Lower lobe of right lung (tissue), 2 donors: ENCODE results near the gene LGR4. TPM values are rescaled to one million over a fixed set of nuclear protein-coding genes. Genes with fewer than 3 reads are reported as not detected.

Experiments used
- ATAC-seq, 2 donors: fragments of 200-7000 bp; cut with Tn5 transposase; one replicate each; pipeline ENCODE4 v1.9.1; 2020 to 2022; ENCODE audit warnings: mild to moderate bottlenecking in 2 of 2, moderate library complexity in 2 of 2
- DNase-seq: peaks from one replicate; pipeline ENCODE4 v3.0.0-alpha.2; 2020
- H3K27ac ChIP-seq: fragments of 200-600 bp; one replicate; pipeline ENCODE4 v1.8.0; 2022
- H3K27me3 ChIP-seq: fragments of 200-600 bp; one replicate; pipeline ENCODE4 v1.8.0; 2022; ENCODE audit warnings: low read depth
- H3K36me3 ChIP-seq: fragments of 200-600 bp; one replicate; pipeline ENCODE4 v1.8.0; 2022; ENCODE audit warnings: mild to moderate bottlenecking
- H3K4me1 ChIP-seq: fragments of 200-600 bp; one replicate; pipeline ENCODE4 v1.8.0; 2022
- H3K4me3 ChIP-seq: fragments of 200-600 bp; one replicate; pipeline ENCODE4 v1.8.0; 2022; ENCODE audit warnings: mild to moderate bottlenecking
- H3K9me3 ChIP-seq: fragments of 200-600 bp; one replicate; pipeline ENCODE4 v1.8.0; 2022
- intact Hi-C: fragments of 100-400 bp; cut with DNase I; formaldehyde crosslinking; loops from one replicate; pipeline ENCODE4 v1.11.0; 2022
- total RNA-seq: library from RNA; stranded (reverse); fragmentation: NEBNext Ultra II Directional; extraction: Animal tissue kit (Norgen Biotek cat#: 25700); gene quantifications from one replicate; pipeline ENCODE4 v1.2.1, GENCODE V29; 2021
- TF ChIP-seq, protein P1 (sequence below): fragments of 200-600 bp; IDR thresholded peaks from one replicate; pipeline ENCODE4 v1.8.0; 2022; ENCODE audit warnings: antibody characterized with exemption, mild to moderate bottlenecking
- donor health status: DM: no; HTN: yes; CAD: no; lungs with severe emphysema.

The LGR4 gene
- total RNA-seq, 1 donor from 2014 or later = 7.5 TPM

DNA sequence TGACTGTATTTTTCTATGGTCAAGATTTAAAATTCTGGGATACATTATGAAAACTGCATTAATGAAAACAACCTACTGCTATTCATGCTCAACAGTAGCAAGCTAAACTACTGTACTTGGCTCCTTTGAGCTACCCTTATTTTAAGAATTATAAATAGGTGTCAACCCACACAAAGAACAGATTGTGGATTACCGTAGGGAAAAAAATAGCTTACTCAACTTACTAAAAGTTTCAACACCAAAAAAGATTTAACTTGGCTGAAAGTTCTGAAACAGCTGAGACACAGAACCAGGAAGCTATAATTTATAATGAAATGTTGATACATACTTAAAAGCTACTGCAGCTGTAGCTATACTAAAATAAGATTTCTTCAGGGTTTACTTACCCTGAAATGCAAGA is 23.9 kb upstream of the LGR4 start:
- no peak overlapping the region for H3K4me3 ChIP-seq
- DNase-seq = no peak
- H3K4me1 ChIP-seq = peaks cover 13% of the 10 kb centered on the region
- ATAC-seq = no peak
- H3K27ac ChIP-seq = no peak overlapping the region
- no peaks in the 10 kb centered on the region for H3K9me3 ChIP-seq
- TF ChIP-seq, protein P1, sequence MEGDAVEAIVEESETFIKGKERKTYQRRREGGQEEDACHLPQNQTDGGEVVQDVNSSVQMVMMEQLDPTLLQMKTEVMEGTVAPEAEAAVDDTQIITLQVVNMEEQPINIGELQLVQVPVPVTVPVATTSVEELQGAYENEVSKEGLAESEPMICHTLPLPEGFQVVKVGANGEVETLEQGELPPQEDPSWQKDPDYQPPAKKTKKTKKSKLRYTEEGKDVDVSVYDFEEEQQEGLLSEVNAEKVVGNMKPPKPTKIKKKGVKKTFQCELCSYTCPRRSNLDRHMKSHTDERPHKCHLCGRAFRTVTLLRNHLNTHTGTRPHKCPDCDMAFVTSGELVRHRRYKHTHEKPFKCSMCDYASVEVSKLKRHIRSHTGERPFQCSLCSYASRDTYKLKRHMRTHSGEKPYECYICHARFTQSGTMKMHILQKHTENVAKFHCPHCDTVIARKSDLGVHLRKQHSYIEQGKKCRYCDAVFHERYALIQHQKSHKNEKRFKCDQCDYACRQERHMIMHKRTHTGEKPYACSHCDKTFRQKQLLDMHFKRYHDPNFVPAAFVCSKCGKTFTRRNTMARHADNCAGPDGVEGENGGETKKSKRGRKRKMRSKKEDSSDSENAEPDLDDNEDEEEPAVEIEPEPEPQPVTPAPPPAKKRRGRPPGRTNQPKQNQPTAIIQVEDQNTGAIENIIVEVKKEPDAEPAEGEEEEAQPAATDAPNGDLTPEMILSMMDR = no peak
- no peaks in the 10 kb centered on the region for H3K27me3 ChIP-seq
- intact Hi-C loops = no loop called here
- peaks cover 81% of the 10 kb centered on the region for H3K36me3 ChIP-seq

DNA sequence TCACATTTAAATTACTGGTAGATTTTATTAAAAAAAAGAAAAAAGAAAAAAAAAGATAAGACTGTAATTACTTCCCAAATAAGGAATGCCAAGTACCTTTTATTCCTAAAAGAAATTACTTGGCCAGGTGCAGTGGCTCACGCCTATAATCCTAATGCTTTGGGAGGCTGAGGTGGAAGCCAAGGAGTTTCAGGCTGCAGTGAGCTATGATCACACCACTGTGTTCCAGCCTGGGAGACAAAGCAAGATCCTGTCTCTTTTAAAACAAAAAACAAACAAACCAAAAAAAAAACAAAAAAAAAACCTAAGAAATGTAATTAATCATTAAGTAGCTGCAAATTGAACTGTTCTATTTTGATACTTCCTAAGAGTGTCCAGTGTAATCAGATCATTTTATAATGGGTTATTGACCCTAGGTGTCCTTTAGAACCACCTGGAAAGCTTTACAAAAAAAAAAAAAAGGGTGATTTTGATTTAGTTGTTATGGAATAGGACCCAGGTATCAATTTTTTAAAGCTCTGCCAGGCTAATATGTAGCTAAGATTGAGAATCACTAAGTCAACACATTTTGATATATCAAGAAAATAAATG is 23.2 kb upstream of the LGR4 start:
- intact Hi-C loops = no loop called here
- H3K36me3 ChIP-seq = peaks cover 81% of the 10 kb centered on the region

DNA sequence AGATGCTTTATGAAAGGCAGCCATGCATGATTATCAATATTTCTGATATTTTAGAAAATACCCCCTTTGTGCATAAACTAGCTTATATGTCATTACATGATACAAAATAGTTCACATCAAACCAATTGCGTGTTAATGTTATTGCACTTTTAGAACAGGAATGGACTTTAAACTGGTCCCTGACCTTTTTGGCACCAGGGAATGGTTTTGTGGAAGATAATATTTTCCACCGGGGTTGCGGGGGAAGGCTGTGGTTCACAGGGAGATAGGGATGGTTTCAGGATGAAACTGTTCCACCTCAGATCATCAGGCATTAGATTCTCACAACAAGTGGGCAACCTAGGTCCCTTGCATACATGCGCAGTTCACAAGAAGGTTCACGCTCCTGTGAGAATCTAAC is 16.5 kb upstream of the LGR4 start:
- DNase-seq (no peak), ATAC-seq (no peak)
- no peak overlapping the region for H3K4me3 ChIP-seq
- H3K4me1 ChIP-seq = no peaks in the 10 kb centered on the region
- intact Hi-C loops = loop anchor here (5.0 kb wide), 1 partner anchor 307 kb away; no protein-coding TSS in a partner anchor
- H3K27me3 ChIP-seq = no peaks in the 10 kb centered on the region
- TF ChIP-seq, protein P1 = no peak
- H3K36me3 ChIP-seq = peaks cover 50% of the 10 kb centered on the region
- H3K27ac ChIP-seq = no peak overlapping the region
- H3K9me3 ChIP-seq = no peaks in the 10 kb centered on the region

More for the DNA sequence above, 23.2 kb upstream of the LGR4 start:
- Histone ChIP-seq H3K27me3 (no peaks in the 10 kb centered on the region), H3K9me3 (no peaks in the 10 kb centered on the region), H3K27ac (no peak overlapping the region), H3K4me3 (no peak overlapping the region), H3K4me1 (peaks cover 13% of the 10 kb centered on the region)
- no peak for DNase-seq
- no peak for ATAC-seq
- TF ChIP-seq, protein P1 = no peak

DNA sequence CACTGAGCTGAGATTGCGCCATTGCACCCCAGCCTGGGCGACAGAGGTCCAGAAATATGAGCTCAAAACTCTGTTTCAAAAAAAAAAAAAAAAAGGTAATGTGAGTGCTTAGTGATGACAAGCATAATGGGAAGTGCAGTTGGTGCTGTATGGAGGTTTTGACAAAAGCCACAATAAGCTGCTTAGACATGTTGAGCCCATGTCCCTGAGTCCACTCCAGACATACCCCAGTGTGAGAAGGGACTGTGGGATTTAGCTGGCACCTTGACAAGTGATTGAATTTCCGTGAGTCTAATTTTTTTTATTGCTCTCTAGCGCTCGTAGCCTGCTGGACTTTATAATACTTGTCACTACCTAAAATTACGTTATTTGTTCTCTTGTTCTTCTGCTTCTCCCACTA is 15.1 kb upstream of the LGR4 start:
- no peak for ATAC-seq
- Histone ChIP-seq H3K27me3 (no peaks in the 10 kb centered on the region), H3K4me3 (no peak overlapping the region), H3K9me3 (no peaks in the 10 kb centered on the region), H3K36me3 (peaks cover 36% of the 10 kb centered on the region), H3K4me1 (no peaks in the 10 kb centered on the region), H3K27ac (no peak overlapping the region)
- DNase-seq = no peak
- intact Hi-C loops = loop anchor here (5.0 kb wide), 1 partner anchor 305 kb away; no protein-coding TSS in a partner anchor
- TF ChIP-seq, protein P1 = no peak

DNA sequence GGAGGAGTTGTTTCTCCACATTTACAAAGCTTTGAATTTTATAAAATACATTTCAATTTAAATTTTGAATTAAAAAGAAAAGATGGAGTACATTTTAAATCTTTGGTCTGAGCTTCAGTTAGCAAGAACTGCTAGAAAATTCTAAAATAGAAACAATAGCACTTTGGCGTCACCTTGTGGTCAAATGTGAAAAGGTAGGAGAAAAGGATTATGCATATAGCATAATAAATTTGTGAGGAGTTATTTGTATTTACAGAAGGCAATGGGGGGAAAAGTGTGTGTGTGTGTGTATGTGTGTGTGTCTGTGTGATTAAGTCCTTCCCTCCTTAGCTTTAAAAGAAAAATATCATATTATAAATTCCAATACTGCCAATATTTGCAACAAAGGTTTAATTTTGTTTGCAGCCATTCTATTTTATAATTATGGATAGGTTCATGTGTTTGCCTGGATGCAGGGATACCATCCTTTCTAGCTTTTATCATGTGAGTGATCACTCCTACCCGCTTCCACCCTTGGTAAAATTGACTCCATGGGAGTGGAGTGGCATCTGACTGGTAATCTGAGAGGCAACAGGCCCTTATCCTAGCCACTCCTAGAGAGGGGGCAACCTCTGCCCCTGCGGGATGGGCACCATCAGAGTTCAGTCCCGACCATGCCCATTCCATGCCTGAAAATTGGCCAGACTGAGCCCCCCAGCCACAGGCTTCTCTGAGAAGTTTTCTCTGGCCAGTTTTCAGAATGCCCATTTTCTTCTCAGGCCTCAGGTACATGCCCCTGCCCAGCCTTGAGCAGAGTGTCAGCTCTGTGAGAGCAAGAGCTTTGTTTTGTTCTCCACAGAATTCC is 13.6 kb upstream of the LGR4 start:
- H3K36me3 ChIP-seq = peaks cover 20% of the 10 kb centered on the region
- ATAC-seq (peak in 1 of 2 donors; percentile 54), DNase-seq (no peak)
- TF ChIP-seq, protein P1 = peak; percentile 82
- no peaks in the 10 kb centered on the region for H3K27me3 ChIP-seq
- H3K27ac ChIP-seq = no peak overlapping the region
- H3K4me3 ChIP-seq = no peak overlapping the region
- no peaks in the 10 kb centered on the region for H3K4me1 ChIP-seq
- intact Hi-C loops = loop anchor here (5.0 kb wide), 1 partner anchor 304 kb away; no protein-coding TSS in a partner anchor
- H3K9me3 ChIP-seq = no peaks in the 10 kb centered on the region
